Skin epidermis (tissue), 12 donors: ENCODE measurements around the gene FBL.
"Not testable (repeated sequence)": the region's sequence is repeated elsewhere in the genome, so short reads cannot be mapped to it uniquely, and the experiment has no call there.

ENCODE experiments used
- H3K27ac ChIP-seq, 21 experiments: fragments of 200-600 bp; sonication (generic) in 11 of 21; one replicate each; pipeline ENCODE4 v1.5.0; 2020; ENCODE audit warnings: mild to moderate bottlenecking in 3 of 21, inconsistent platforms in 2 of 21, moderate library complexity in 2 of 21
- H3K4me3 ChIP-seq, 7 experiments: fragments of 200-600 bp; sonication (generic) in 2 of 7; one replicate each; pipeline ENCODE4 v1.5.0; 2020; ENCODE audit warnings: inconsistent platforms in 2 of 7, mild to moderate bottlenecking in 2 of 7, moderate library complexity in 1 of 7

The FBL gene

GRCh38 chr19:39808688-39809087 lies 37.5 kb downstream of the FBL start:
- not testable (repeated sequence) for H3K27ac ChIP-seq, H3K4me3 ChIP-seq

GRCh38 chr19:39807846-39808364 lies 38.3 kb downstream of the FBL start:
- Histone ChIP-seq H3K4me3 (no peak overlapping the region), H3K27ac (no peak overlapping the region)

GRCh38 chr19:39805104-39805503 lies 41.1 kb downstream of the FBL start:
- Histone ChIP-seq H3K27ac (no peak overlapping the region), H3K4me3 (no peak overlapping the region)

- Histone ChIP-seq H3K27ac (no peak overlapping the region), H3K4me3 (no peak overlapping the region)
Measured at GRCh38 chr19:39802958-39803357, 43.2 kb downstream of the FBL start.

GRCh38 chr19:39797083-39797482 lies 49.1 kb downstream of the FBL start:
- H3K27ac ChIP-seq = no peak overlapping the region

GRCh38 chr19:39796000-39796498 lies 50.1 kb downstream of the FBL start:
- H3K27ac ChIP-seq = no peak overlapping the region
- no peak overlapping the region for H3K4me3 ChIP-seq

More at GRCh38 chr19:39797083-39797482, 49.1 kb downstream of the FBL start:
- H3K4me3 ChIP-seq = no peak overlapping the region

GRCh38 chr19:39795001-39795400 lies 51.2 kb downstream of the FBL start:
- H3K27ac ChIP-seq = no peak overlapping the region
- H3K4me3 ChIP-seq = no peak overlapping the region

GRCh38 chr19:39792999-39793546 lies 53.1 kb downstream of the FBL start:
- Histone ChIP-seq H3K4me3 (peak overlapping the region; percentile 17 to 37 (median 24)), H3K27ac (no peak overlapping the region)

GRCh38 chr19:39788244-39788643 lies 57.9 kb downstream of the FBL start:
- Histone ChIP-seq H3K4me3 (no peak overlapping the region), H3K27ac (no peak overlapping the region)
